WTC11 (cell line): Measurements from ENCODE around the gene JRKL.

ENCODE experiments used
- CTCF ChIP-seq: fragments of 200-600 bp; IDR thresholded peaks from 2 replicates; pipeline ENCODE4 v1.8.0; 2022; ENCODE audit warnings: antibody characterized with exemption
- GABPB1 ChIP-seq: sonication (generic); formaldehyde crosslinking; IDR thresholded peaks from 2 replicates; pipeline ENCODE4 v1.8.1; 2023; ENCODE audit warnings: mild to moderate bottlenecking, missing genetic modification reagents
- NFE2L1 ChIP-seq: sonication (generic); formaldehyde crosslinking; IDR thresholded peaks from 2 replicates; pipeline ENCODE4 v1.8.1; 2023; ENCODE audit warnings: missing genetic modification reagents
- STAT6 ChIP-seq: sonication (generic); formaldehyde crosslinking; conservative IDR thresholded peaks from 2 replicates; pipeline ENCODE4 v1.8.1; 2023; ENCODE audit warnings: mild to moderate bottlenecking, low read depth, missing genetic modification reagents, moderate library complexity
- TF ChIP-seq, protein P1 (sequence below): sonication (generic); formaldehyde crosslinking; IDR thresholded peaks from 2 replicates; pipeline ENCODE4 v1.8.1; 2023; ENCODE audit warnings: mild to moderate bottlenecking, missing genetic modification reagents, borderline replicate concordance

GRCh38 chr11:96358321-96358720 lies 31.5 kb upstream of the JRKL start:
- TF ChIP-seq CTCF (no peak), NFE2L1 (CRISPR knock-in tag) (no peak), GABPB1 (no peak), STAT6 (CRISPR knock-in tag) (no peak)
- TF ChIP-seq, protein P1, sequence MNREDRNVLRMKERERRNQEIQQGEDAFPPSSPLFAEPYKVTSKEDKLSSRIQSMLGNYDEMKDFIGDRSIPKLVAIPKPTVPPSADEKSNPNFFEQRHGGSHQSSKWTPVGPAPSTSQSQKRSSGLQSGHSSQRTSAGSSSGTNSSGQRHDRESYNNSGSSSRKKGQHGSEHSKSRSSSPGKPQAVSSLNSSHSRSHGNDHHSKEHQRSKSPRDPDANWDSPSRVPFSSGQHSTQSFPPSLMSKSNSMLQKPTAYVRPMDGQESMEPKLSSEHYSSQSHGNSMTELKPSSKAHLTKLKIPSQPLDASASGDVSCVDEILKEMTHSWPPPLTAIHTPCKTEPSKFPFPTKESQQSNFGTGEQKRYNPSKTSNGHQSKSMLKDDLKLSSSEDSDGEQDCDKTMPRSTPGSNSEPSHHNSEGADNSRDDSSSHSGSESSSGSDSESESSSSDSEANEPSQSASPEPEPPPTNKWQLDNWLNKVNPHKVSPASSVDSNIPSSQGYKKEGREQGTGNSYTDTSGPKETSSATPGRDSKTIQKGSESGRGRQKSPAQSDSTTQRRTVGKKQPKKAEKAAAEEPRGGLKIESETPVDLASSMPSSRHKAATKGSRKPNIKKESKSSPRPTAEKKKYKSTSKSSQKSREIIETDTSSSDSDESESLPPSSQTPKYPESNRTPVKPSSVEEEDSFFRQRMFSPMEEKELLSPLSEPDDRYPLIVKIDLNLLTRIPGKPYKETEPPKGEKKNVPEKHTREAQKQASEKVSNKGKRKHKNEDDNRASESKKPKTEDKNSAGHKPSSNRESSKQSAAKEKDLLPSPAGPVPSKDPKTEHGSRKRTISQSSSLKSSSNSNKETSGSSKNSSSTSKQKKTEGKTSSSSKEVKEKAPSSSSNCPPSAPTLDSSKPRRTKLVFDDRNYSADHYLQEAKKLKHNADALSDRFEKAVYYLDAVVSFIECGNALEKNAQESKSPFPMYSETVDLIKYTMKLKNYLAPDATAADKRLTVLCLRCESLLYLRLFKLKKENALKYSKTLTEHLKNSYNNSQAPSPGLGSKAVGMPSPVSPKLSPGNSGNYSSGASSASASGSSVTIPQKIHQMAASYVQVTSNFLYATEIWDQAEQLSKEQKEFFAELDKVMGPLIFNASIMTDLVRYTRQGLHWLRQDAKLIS (CRISPR knock-in tag): no peak
